ENCODE measurements around the gene KNG1.

KNG1 gene

GRCh38 chr3:186760897-186761447, 43.8 kb downstream of the KNG1 start:
- H3K9me3 ChIP-seq (ENCODE audit: low read length): no peaks in the 10 kb centered on the region
- H3K4me3 ChIP-seq (ENCODE audit: low read length): no peak overlapping the region
- no peaks in the 10 kb centered on the region for H3K36me3 ChIP-seq (ENCODE audit: insufficient read depth, low read length)
- H3K27me3 ChIP-seq (ENCODE audit: insufficient read depth, low read length): no peaks in the 10 kb centered on the region
- H3K4me1 ChIP-seq (ENCODE audit: insufficient read depth, low read length): no peaks in the 10 kb centered on the region
- no peak overlapping the region for H2AFZ ChIP-seq (ENCODE audit: low read depth, low read length)

GRCh38 chr3:186772281-186772694, 55.1 kb downstream of the KNG1 start:
- no peak overlapping the region for H3K4me3 ChIP-seq (ENCODE audit: low read length)
- no peaks in the 10 kb centered on the region for H3K36me3 ChIP-seq (ENCODE audit: insufficient read depth, low read length)
- H3K9me3 ChIP-seq (ENCODE audit: low read length): no peaks in the 10 kb centered on the region
- peak overlapping the region; percentile 80 for H2AFZ ChIP-seq (ENCODE audit: low read depth, low read length)
- H3K4me1 ChIP-seq (ENCODE audit: insufficient read depth, low read length): no peaks in the 10 kb centered on the region
- H3K27me3 ChIP-seq (ENCODE audit: insufficient read depth, low read length): no peaks in the 10 kb centered on the region

GRCh38 chr3:186772701-186773417, 55.7 kb downstream of the KNG1 start:
- H3K4me3 ChIP-seq (ENCODE audit: low read length): no peak overlapping the region
- no peaks in the 10 kb centered on the region for H3K36me3 ChIP-seq (ENCODE audit: insufficient read depth, low read length)
- no peaks in the 10 kb centered on the region for H3K4me1 ChIP-seq (ENCODE audit: insufficient read depth, low read length)
- H3K9me3 ChIP-seq (ENCODE audit: low read length): no peaks in the 10 kb centered on the region
- H3K27me3 ChIP-seq (ENCODE audit: insufficient read depth, low read length): no peaks in the 10 kb centered on the region
- peak overlapping the region; percentile 80 for H2AFZ ChIP-seq (ENCODE audit: low read depth, low read length)

DNA sequence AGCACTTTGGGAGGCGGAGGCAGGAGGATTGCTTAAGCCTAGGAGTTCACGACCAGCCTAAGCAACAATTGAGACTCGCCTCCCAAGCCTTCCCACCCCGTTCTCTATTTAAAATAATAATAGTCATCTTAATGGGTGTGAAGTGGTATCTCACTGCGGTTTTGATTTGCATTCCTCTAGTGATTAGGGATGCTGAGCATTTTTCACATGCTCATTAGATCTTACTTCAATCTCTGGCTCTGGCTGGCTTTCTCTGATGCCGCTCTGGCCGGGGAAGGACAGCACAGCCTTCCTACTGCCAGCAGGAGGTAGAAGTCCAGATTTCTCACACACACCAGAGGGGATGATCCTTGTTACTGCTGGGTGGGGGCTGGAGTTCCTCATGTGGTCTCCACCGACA, 58.8 kb downstream of the KNG1 start:
- no peaks in the 10 kb centered on the region for H3K9me3 ChIP-seq (ENCODE audit: low read length)
- H3K4me3 ChIP-seq (ENCODE audit: low read length): no peak overlapping the region
- no peaks in the 10 kb centered on the region for H3K36me3 ChIP-seq (ENCODE audit: insufficient read depth, low read length)
- H3K4me1 ChIP-seq (ENCODE audit: insufficient read depth, low read length): no peaks in the 10 kb centered on the region
- H2AFZ ChIP-seq (ENCODE audit: low read depth, low read length): no peak overlapping the region
- no peaks in the 10 kb centered on the region for H3K27me3 ChIP-seq (ENCODE audit: insufficient read depth, low read length)

- no peaks in the 10 kb centered on the region for H3K9me3 ChIP-seq (ENCODE audit: low read length)
- H3K4me3 ChIP-seq (ENCODE audit: low read length): no peak overlapping the region
- no peaks in the 10 kb centered on the region for H3K27me3 ChIP-seq (ENCODE audit: insufficient read depth, low read length)
- H3K36me3 ChIP-seq (ENCODE audit: insufficient read depth, low read length): peaks cover 2% of the 10 kb centered on the region
- no peak overlapping the region for H2AFZ ChIP-seq (ENCODE audit: low read depth, low read length)
- H3K4me1 ChIP-seq (ENCODE audit: insufficient read depth, low read length): peaks cover 3% of the 10 kb centered on the region
Measured at GRCh38 chr3:186779204-186779603, 62.0 kb downstream of the KNG1 start.

- Histone ChIP-seq H3K36me3 (ENCODE audit: insufficient read depth, low read length) (peaks cover 36% of the 10 kb centered on the region), H3K4me1 (ENCODE audit: insufficient read depth, low read length) (peaks cover 34% of the 10 kb centered on the region), H3K9me3 (ENCODE audit: low read length) (no peaks in the 10 kb centered on the region), H3K4me3 (ENCODE audit: low read length) (peak overlapping the region; percentile 92), H2AFZ (ENCODE audit: low read depth, low read length) (peak overlapping the region; percentile 100), H3K27me3 (ENCODE audit: insufficient read depth, low read length) (no peaks in the 10 kb centered on the region)
Measured at GRCh38 chr3:186782542-186783057, 65.4 kb downstream of the KNG1 start.

GRCh38 chr3:186783058-186783730, 66.0 kb downstream of the KNG1 start, which contains the start of gene EIF4A2:
Gene EIF4A2 (plus strand): TSS chr3:186783577. CDS start chr3:186783611, 34 bp downstream.
- Histone ChIP-seq H3K36me3 (ENCODE audit: insufficient read depth, low read length) (peaks cover 42% of the 10 kb centered on the region), H3K4me3 (ENCODE audit: low read length) (peak within 1 kb of the TSS; percentile 92), H3K27me3 (ENCODE audit: insufficient read depth, low read length) (no peaks in the 10 kb centered on the region), H3K9me3 (ENCODE audit: low read length) (no peaks in the 10 kb centered on the region), H3K4me1 (ENCODE audit: insufficient read depth, low read length) (peaks cover 35% of the 10 kb centered on the region), H2AFZ (ENCODE audit: low read depth, low read length) (peak within 1 kb of the TSS; percentile 100)

DNA sequence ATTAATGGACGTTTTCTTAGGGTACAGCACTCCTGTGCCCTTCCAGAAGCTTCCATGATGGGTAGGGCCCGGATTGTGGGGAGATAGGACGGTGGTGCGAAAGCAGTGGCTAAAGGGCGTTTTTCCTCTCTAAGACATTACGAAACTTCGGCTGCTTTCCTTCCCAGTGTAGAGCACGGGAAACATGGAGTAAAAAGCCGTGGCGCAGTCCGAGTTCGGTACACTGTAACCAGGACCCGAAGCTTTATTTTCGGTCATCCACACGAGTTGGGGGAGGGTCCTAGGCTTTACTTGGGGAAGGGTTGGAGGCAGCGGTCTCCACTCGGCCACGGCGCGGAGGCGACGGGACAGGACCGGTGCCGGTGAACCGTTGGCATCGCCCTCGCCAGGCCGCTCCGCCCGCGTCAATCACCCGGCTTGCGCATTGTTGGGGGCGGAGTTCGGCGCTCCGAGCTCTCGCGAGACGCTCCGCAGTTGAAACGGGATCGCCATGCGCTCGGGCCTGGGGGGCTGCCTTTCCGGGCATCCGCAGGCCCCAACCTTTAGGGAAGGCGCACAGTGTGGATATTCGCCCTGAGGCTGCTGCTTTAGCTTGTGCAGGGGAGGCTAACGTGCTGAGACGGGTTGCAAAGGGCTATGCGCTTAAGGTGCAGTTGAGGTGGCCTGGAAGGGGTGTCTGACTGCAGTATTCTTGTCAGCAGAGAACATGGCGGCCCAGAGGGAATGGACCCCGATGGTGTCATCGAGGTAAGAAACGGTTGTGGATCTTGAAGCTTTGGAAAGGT, 66.8 kb downstream of the KNG1 start:
- H3K36me3 ChIP-seq (ENCODE audit: insufficient read depth, low read length): peaks cover 49% of the 10 kb centered on the region
- H3K4me3 ChIP-seq (ENCODE audit: low read length): peak overlapping the region; percentile 92

GRCh38 chr3:186784820-186785494, 67.8 kb downstream of the KNG1 start:
- Histone ChIP-seq H3K4me3 (ENCODE audit: low read length) (peak overlapping the region; percentile 92), H3K36me3 (ENCODE audit: insufficient read depth, low read length) (peaks cover 58% of the 10 kb centered on the region), H2AFZ (ENCODE audit: low read depth, low read length) (no peak overlapping the region), H3K9me3 (ENCODE audit: low read length) (no peaks in the 10 kb centered on the region), H3K4me1 (ENCODE audit: insufficient read depth, low read length) (peaks cover 35% of the 10 kb centered on the region), H3K27me3 (ENCODE audit: insufficient read depth, low read length) (no peaks in the 10 kb centered on the region)

More for the DNA sequence above, 66.8 kb downstream of the KNG1 start:
- Histone ChIP-seq H3K27me3 (ENCODE audit: insufficient read depth, low read length) (no peaks in the 10 kb centered on the region), H3K4me1 (ENCODE audit: insufficient read depth, low read length) (peaks cover 35% of the 10 kb centered on the region), H3K9me3 (ENCODE audit: low read length) (no peaks in the 10 kb centered on the region), H2AFZ (ENCODE audit: low read depth, low read length) (no peak overlapping the region)

DNA sequence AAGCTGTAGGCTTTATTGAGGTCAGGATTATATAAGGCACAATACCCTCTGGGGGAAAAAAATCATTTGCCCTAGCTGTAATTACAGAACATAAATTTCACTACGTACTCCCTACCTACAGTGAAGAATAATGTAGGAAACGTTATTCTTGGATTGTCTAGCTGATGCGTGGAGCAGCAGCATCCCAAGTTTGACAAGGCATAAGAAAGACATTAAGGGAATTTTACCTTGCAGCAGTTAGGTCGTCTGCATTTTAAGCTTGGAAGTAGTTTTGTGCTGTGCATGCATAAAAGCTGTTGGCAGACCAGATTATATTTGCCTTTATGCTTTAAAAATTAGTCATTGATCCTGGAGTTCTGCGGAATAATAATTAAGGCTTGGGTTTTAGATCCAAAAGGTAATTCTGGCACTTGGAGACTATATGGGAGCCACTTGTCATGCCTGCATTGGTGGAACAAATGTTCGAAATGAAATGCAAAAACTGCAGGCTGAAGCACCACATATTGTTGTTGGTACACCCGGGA, 68.4 kb downstream of the KNG1 start:
- H3K27me3 ChIP-seq (ENCODE audit: insufficient read depth, low read length): no peaks in the 10 kb centered on the region
- H3K4me1 ChIP-seq (ENCODE audit: insufficient read depth, low read length): peaks cover 35% of the 10 kb centered on the region
- no peaks in the 10 kb centered on the region for H3K9me3 ChIP-seq (ENCODE audit: low read length)
- H3K36me3 ChIP-seq (ENCODE audit: insufficient read depth, low read length): peaks cover 64% of the 10 kb centered on the region
- no peak overlapping the region for H2AFZ ChIP-seq (ENCODE audit: low read depth, low read length)
- H3K4me3 ChIP-seq (ENCODE audit: low read length): peak overlapping the region; percentile 92

- no peaks in the 10 kb centered on the region for H3K27me3 ChIP-seq (ENCODE audit: insufficient read depth, low read length)
- H2AFZ ChIP-seq (ENCODE audit: low read depth, low read length): no peak overlapping the region
- H3K4me1 ChIP-seq (ENCODE audit: insufficient read depth, low read length): peaks cover 35% of the 10 kb centered on the region
- H3K4me3 ChIP-seq (ENCODE audit: low read length): no peak overlapping the region
- no peaks in the 10 kb centered on the region for H3K9me3 ChIP-seq (ENCODE audit: low read length)
- peaks cover 69% of the 10 kb centered on the region for H3K36me3 ChIP-seq (ENCODE audit: insufficient read depth, low read length)
Measured at GRCh38 chr3:186786922-186787321, 69.8 kb downstream of the KNG1 start.
